HepG2 (cell line): ENCODE measurements around the gene TMEM238. TPM values are rescaled to one million over a fixed set of nuclear protein-coding genes. Genes with fewer than 3 reads are reported as not detected.

Experiments used
- KDM6A ChIP-seq: IDR thresholded peaks from 2 replicates; pipeline ENCODE4 v1.6.1; 2016; ENCODE audit warnings: low read depth
- PTBP1 ChIP-seq: fragments of 200-400 bp; formaldehyde crosslinking; IDR thresholded peaks from 2 replicates; pipeline ENCODE4 v1.6.1; 2018; ENCODE audit warnings: low read length, low read depth; ENCODE audit not compliant: poor library complexity, severe bottlenecking
- ZBED4 ChIP-seq: sonication (generic); formaldehyde crosslinking; IDR thresholded peaks from 2 replicates; pipeline ENCODE4 v1.4.0; 2020; ENCODE audit warnings: missing genetic modification reagents, borderline replicate concordance
- ZHX1 ChIP-seq: sonication (generic); formaldehyde crosslinking; IDR thresholded peaks from 2 replicates; pipeline ENCODE4 v1.8.1; 2022; ENCODE audit warnings: low read depth, mild to moderate bottlenecking, missing genetic modification reagents
- polyA plus RNA-seq, 8 experiments: library from polyadenylated mRNA; depleted of rRNA in 3 of 8; stranded (reverse) in 7 of 8; unstranded in 1 of 8; fragments of >200 nt; fragmentation: Illumina TruSeq in 4 of 8; extraction: Trizol in 4 of 8; gene quantifications; 2 replicates each; pipeline versions ENCODE4 v1.2.1 to v1.2.3, GENCODE V29; 2011 to 2016; ENCODE audit warnings: low read depth in 4 of 8, missing spikeins in 1 of 8, mixed read lengths in 1 of 8; ENCODE audit not compliant: insufficient read depth in 1 of 8
- total RNA-seq, 5 experiments: library from RNA; depleted of rRNA; stranded (reverse); fragments of >200 nt; fragmentation: Illumina TruSeq; extraction: Trizol; gene quantifications; 2 replicates each; pipeline ENCODE4 v1.2.3, GENCODE V29; 2016; ENCODE audit warnings: low read depth in 1 of 5

The TMEM238 gene
- total and polyA plus RNA-seq, 2 of the 13 experiments (the other 11 are each of a cell fraction or from before 2014, with no cell fraction given): not detected

GRCh38 chr19:55372316-55373081, 11.6 kb downstream of the TMEM238 start (continued):
- TF ChIP-seq ZBED4: peak; percentile 14; the same call in 1 of the 2 replicates
- 0 out of 2 replicates have a peak, but pooled peaks have one; percentile 40 for TF ChIP-seq KDM6A
- TF ChIP-seq ZHX1 (CRISPR knock-in tag): no peak
- peak; percentile 29 for TF ChIP-seq PTBP1
